Fibroblast of villous mesenchyme (primary cell): ENCODE results near the gene ZNF267. TPM values are rescaled to one million over a fixed set of nuclear protein-coding genes. Genes with fewer than 3 reads are reported as not detected.
"Not testable (repeated sequence)": the region's sequence is repeated elsewhere in the genome, so short reads cannot be mapped to it uniquely, and the experiment has no call there.

Experiments used
- DNase-seq: peaks from one replicate; pipeline ENCODE4 v3.0.0-alpha.2; 2010; ENCODE audit warnings: low read depth
- H3K4me3 ChIP-seq: 2 replicates; pipeline ENCODE4 v1.5.1; 2011; ENCODE audit warnings: low read depth, mild to moderate bottlenecking, low read length
- total RNA-seq: library from RNA; depleted of rRNA; stranded (reverse); fragments of >200 nt; gene quantifications from 2 replicates; pipeline ENCODE4 v1.2.3, GENCODE V29; 2012
- TF ChIP-seq, protein P1 (sequence below): IDR thresholded peaks from 2 replicates; pipeline ENCODE4 v1.5.1; 2012; ENCODE audit warnings: low read depth, mild to moderate bottlenecking, low read length; ENCODE audit not compliant: insufficient read depth

Gene ZNF267
- 11.0 and 15.1 TPM in 2 replicates for total RNA-seq

DNA sequence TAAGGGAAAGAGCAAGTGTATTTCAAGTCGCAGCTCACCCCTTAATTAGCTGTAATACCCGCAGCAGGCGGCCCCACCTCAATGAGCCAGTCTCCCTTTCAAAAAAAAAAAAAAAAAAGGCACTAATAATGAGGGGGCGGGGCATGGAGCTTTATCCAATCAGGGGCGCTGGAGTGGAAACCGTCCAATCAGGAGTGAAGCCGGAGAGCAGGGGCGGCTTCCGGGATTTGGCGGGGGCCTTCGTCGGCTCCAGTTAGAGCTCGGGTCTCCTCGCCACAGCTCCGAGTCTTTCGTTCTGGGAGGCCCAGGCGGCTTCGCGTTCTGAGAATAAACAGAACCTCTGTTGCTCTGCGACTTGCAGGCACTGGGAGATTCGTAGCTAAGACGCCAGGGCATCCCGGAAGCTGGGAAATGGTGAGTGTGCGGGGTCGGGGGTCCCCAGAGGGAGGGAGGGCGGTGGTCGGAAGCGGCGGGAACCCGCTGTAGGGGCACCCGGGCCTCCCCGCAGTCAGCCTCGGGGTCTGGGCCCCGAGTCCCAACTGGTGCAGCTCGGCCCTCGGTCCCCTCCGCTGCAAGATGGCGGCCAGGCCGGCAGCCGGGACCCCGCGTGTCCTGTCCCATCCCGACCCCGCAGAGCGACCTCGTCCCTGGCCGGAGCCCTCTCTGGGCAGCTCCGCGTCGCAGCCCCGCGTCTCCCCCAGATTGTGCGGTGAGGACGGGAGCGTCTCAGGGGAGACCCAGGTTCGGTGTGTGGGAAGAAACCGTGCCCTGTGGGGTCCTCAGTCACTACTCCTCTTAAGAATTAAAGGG lies at the start of gene ZNF267:
ZNF267 (plus strand) TSS at position 252 of the 810 bp plus-strand sequence; CDS start at position 412, 160 bp downstream.
- peak; percentile 94 for DNase-seq
- TF ChIP-seq, protein P1, sequence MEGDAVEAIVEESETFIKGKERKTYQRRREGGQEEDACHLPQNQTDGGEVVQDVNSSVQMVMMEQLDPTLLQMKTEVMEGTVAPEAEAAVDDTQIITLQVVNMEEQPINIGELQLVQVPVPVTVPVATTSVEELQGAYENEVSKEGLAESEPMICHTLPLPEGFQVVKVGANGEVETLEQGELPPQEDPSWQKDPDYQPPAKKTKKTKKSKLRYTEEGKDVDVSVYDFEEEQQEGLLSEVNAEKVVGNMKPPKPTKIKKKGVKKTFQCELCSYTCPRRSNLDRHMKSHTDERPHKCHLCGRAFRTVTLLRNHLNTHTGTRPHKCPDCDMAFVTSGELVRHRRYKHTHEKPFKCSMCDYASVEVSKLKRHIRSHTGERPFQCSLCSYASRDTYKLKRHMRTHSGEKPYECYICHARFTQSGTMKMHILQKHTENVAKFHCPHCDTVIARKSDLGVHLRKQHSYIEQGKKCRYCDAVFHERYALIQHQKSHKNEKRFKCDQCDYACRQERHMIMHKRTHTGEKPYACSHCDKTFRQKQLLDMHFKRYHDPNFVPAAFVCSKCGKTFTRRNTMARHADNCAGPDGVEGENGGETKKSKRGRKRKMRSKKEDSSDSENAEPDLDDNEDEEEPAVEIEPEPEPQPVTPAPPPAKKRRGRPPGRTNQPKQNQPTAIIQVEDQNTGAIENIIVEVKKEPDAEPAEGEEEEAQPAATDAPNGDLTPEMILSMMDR: no peak
- H3K4me3 ChIP-seq: peak within 1 kb of the TSS; percentile 97

DNA sequence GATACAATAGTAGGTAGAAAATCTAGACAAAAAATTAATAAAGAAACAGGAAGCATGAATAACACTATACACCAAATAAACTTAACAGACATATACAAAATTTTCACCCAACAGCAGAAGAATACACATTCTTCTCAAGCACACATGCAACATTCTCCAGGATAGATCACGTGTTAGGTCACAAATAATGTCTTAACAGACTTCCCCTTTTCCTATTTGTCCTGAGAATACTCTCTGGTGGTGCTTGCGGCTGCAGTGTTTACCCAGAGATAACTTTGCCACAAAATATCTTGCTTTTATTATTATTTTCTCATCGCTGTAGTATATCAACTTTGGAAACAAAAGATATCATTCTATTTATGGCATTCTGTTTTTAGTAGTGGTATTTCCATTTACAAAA lies 40.6 kb upstream of the ZNF267 start:
- TF ChIP-seq, protein P1: no peak
- DNase-seq: no peak
- no peak overlapping the region for H3K4me3 ChIP-seq

DNA sequence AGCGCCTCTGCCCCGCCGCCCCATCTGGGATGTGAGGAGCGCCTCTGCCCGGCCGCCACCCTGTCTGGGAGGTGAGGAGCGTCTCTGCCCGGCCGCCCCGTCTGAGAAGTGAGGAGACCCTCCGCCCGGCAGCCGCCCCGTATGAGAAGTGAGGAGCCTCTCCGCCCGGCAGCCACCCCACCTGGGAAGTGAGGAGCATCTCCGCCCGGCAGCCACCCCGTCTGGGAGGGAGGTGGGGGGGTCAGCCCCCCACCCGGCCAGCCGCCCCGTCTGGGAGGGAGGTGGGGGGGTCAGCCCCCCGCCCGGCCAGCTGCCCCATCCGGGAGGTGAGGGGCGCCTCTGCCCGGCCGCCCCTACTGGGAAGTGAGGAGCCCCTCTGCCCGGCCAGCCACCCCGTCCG lies 37.2 kb upstream of the ZNF267 start:
- H3K4me3 ChIP-seq, DNase-seq: not testable (repeated sequence)

DNA sequence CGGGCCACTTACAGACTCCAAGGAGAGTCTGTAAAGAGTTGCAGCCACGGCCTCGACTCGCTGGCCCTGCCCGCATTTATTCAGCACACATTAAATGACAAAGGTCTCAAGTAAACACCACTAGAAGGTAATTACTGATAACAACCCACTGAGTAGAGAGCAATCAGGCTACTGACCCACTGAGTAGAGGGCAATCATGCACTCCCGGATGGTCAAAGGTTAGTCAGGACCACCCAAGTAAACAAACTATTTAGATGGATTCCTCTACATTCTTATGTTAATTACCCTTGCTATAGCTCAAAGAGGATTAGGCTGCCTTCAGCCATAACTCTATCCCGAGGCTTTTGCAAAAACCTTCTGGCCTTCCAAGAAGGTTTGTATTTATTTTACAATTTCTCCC lies 30.7 kb upstream of the ZNF267 start:
- DNase-seq: no peak
- TF ChIP-seq, protein P1: no peak
- no peak overlapping the region for H3K4me3 ChIP-seq

DNA sequence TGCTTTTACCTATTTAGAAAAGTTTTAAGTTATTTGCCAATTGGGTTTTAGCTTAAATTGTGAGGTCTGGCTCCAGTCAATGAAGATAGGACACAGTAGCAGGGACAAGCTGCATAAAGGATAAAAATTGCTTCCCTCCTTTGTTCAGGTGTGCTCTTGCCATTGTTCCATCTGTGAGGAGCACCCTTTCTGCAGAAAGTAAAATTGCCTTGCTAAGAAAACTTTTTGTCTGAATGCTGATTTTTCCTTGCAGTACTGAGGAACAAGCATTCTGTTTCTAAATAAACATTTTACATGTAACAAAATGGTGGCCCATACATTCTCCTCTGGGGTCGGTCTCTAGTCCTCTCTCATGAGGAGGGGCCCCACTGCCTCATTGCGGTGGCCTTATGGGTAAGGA lies 25.0 kb upstream of the ZNF267 start:
- not testable (repeated sequence) for DNase-seq, H3K4me3 ChIP-seq

DNA sequence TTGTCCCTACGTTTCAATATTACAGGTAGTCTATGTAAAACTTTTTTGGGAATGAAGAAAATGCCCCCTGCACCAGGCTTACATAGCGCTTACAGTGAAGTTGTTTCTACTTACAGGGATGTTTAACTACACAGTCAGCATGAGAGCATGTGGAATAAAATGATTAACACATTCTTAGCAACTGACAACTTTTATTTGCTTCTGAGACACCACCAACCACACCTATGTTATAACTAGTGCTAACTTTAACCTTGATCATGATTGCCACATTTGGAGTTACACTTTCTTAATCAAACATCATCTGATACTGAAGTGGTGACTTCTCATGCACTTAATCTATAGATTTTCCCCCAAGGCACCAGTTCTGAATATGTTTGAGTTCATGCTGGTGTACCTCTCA lies 20.3 kb upstream of the ZNF267 start:
- DNase-seq: no peak
- H3K4me3 ChIP-seq: no peak overlapping the region
- TF ChIP-seq, protein P1: no peak

DNA sequence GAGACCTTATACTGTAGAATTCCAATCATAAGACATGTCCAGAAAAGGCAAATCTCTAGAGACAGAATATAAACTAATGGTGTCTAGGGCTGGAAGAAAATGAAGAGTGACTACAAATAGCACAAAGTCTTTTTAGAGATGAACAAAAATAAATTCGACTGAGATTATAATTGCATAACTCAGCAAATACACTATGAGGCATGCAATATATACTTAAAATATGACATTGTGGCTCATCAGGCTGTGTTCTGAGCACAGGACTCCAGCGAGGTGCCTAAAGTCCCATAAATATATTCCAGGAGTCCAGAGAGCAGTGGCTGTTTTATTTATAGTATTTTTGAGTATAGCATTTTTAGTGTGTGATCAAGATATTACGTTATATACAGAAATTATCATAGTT lies 13.1 kb upstream of the ZNF267 start:
- H3K4me3 ChIP-seq: no peak overlapping the region

More for the DNA sequence above, 13.1 kb upstream of the ZNF267 start:
- TF ChIP-seq, protein P1: no peak
- DNase-seq: no peak
